ENCODE measurements around the gene GIMAP8.
"Not testable (repeated sequence)": the region's sequence is repeated elsewhere in the genome, so short reads cannot be mapped to it uniquely, and the experiment has no call there.

DNA sequence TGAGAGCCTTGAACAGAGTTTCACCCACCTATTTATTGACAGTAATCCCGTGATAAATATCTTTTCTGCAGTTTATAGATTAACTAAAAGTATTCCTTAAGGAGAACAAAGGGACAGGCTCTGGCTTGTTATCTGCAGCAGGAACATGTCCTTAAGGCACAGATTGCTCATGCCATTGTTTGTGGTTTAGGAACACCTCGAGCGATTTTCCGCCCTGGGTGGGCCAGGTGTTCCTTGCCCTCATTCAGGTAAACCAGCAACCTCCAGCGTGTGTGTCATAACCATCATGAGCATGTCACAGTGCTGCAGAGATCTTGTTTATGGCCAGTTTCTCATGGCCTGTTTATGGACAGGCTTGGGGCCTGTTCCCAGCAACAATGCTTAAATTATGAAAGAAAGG is 6.6 kb downstream of the GIMAP8 start:
- TF ChIP-seq, protein P1, sequence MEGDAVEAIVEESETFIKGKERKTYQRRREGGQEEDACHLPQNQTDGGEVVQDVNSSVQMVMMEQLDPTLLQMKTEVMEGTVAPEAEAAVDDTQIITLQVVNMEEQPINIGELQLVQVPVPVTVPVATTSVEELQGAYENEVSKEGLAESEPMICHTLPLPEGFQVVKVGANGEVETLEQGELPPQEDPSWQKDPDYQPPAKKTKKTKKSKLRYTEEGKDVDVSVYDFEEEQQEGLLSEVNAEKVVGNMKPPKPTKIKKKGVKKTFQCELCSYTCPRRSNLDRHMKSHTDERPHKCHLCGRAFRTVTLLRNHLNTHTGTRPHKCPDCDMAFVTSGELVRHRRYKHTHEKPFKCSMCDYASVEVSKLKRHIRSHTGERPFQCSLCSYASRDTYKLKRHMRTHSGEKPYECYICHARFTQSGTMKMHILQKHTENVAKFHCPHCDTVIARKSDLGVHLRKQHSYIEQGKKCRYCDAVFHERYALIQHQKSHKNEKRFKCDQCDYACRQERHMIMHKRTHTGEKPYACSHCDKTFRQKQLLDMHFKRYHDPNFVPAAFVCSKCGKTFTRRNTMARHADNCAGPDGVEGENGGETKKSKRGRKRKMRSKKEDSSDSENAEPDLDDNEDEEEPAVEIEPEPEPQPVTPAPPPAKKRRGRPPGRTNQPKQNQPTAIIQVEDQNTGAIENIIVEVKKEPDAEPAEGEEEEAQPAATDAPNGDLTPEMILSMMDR (IDR thresholded peaks at IDR 0.05 in 8 of 11, conservative IDR thresholded peaks at IDR 0.05 in 3 of 11), result not testable (repeated sequence)
- TF ChIP-seq POLR2A, POLR2AphosphoS5 (IDR thresholded peaks at IDR 0.05): not testable (repeated sequence)
